ENCODE measurements around the gene TSPAN5. TPM values are rescaled to one million over a fixed set of nuclear protein-coding genes. Genes with fewer than 3 reads are reported as not detected.

The TSPAN5 gene
- polyA plus RNA-seq, 1 donor (not counting 4 experiments of a cell fraction or from before 2014, with no cell fraction given) = 45.5 TPM

- Histone ChIP-seq H4K20me1 (ENCODE audit: control insufficient read depth, extremely low read depth, insufficient read depth, low read length) (no peaks in the 10 kb centered on the region), H3K9me1 (ENCODE audit: control insufficient read depth, extremely low read depth, insufficient read depth, low read length) (no peaks in the 10 kb centered on the region), H3K27me3 (ENCODE audit: control insufficient read depth, extremely low read depth, insufficient read depth, low read length) (no peaks in the 10 kb centered on the region), H3K4me3 (ENCODE audit: control insufficient read depth in 2 of 3, extremely low read depth in 1 of 3, insufficient read depth in 2 of 3, low read depth in 1 of 3, low read length in 3 of 3) (no peak overlapping the region), H3K4me2 (ENCODE audit: control insufficient read depth, extremely low read depth, insufficient read depth, low read depth, low read length) (no peak overlapping the region), H3K9me3 (ENCODE audit: control insufficient read depth, low read depth, low read length) (no peaks in the 10 kb centered on the region), H3K9ac (ENCODE audit: control insufficient read depth, extremely low read depth, insufficient read depth, low read length) (no peak overlapping the region), H3K27ac (ENCODE audit: control insufficient read depth, insufficient read depth, low read length) (no peak overlapping the region), H3K36me3 (ENCODE audit: control insufficient read depth in 2 of 2, extremely low read depth in 1 of 2, insufficient read depth in 2 of 2, low read length in 2 of 2) (no peaks in the 10 kb centered on the region), H3K79me2 (ENCODE audit: control insufficient read depth, insufficient read depth, low read length) (peaks cover 53% of the 10 kb centered on the region), H2AFZ (ENCODE audit: control insufficient read depth, low read length) (no peak overlapping the region), H3K4me1 (ENCODE audit: control insufficient read depth, extremely low read depth, insufficient read depth, low read length) (peaks cover 9% of the 10 kb centered on the region)
- no peak for TF ChIP-seq EZH2 (IDR thresholded peaks at IDR 0.05; ENCODE audit: low read length)
- TF ChIP-seq, protein P1, sequence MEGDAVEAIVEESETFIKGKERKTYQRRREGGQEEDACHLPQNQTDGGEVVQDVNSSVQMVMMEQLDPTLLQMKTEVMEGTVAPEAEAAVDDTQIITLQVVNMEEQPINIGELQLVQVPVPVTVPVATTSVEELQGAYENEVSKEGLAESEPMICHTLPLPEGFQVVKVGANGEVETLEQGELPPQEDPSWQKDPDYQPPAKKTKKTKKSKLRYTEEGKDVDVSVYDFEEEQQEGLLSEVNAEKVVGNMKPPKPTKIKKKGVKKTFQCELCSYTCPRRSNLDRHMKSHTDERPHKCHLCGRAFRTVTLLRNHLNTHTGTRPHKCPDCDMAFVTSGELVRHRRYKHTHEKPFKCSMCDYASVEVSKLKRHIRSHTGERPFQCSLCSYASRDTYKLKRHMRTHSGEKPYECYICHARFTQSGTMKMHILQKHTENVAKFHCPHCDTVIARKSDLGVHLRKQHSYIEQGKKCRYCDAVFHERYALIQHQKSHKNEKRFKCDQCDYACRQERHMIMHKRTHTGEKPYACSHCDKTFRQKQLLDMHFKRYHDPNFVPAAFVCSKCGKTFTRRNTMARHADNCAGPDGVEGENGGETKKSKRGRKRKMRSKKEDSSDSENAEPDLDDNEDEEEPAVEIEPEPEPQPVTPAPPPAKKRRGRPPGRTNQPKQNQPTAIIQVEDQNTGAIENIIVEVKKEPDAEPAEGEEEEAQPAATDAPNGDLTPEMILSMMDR (optimal IDR thresholded peaks at IDR 0.05 in 1 of 3, IDR thresholded peaks at IDR 0.05 in 1 of 3, conservative IDR thresholded peaks at IDR 0.05 in 1 of 3; ENCODE audit: extremely low read depth in 1 of 3, insufficient read depth in 2 of 3, low read length in 3 of 3) = no peak
- no peak for DNase-seq (ENCODE audit: low read depth, low spot score)
- dilution Hi-C loops (cut with MboI; ENCODE audit: extremely low pct_ligation_motif_present, low sequenced_read_pairs) = no loop called here
- FAIRE-seq = no peak
These were observed 129.5 kb downstream of the TSPAN5 start for GRCh38 chr4:98528882-98529281.

DNA sequence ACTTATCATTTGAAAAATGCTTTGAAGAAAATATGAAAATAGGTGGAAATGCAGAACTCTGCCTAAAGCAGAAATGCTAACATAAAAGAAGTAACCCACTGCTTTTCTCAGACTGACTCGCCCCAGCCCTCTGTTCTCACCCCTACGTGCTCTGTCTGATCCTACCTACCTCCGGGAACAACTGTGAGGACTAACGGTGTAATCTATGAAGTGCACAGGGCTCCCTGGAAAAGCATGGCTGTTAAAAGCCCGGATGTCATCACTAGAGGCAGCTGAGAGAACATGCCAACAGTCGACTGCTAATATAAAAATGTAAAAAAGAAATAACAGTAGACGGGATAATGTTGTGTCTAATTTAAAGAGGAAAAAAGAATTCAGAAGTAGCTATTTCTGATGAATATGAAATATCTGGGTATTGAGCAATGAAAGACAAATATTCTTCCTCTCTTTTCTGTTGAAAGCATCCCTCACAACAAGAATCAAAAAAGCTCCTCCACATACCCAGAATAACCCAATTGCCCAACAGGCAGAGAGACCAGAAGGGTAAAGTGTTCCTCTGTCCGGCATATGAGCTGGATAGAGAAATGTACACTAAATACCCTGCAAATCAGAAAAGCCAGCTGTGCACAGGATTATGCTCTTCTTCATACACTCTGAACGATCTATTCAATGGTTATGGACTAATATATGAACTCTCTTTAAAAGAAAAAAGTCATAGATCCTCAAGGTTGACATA is 130.7 kb downstream of the TSPAN5 start:
- TF ChIP-seq, protein P1 (optimal IDR thresholded peaks at IDR 0.05 in 1 of 3, IDR thresholded peaks at IDR 0.05 in 1 of 3, conservative IDR thresholded peaks at IDR 0.05 in 1 of 3; ENCODE audit: extremely low read depth in 1 of 3, insufficient read depth in 2 of 3, low read length in 3 of 3) = no peak
- H3K9me1 ChIP-seq (ENCODE audit: control insufficient read depth, extremely low read depth, insufficient read depth, low read length) = no peaks in the 10 kb centered on the region
- no peak overlapping the region for H3K27ac ChIP-seq (ENCODE audit: control insufficient read depth, insufficient read depth, low read length)
- FAIRE-seq = peak; percentile 53
- H3K27me3 ChIP-seq (ENCODE audit: control insufficient read depth, extremely low read depth, insufficient read depth, low read length) = no peaks in the 10 kb centered on the region
- peaks cover 20% of the 10 kb centered on the region for H3K4me1 ChIP-seq (ENCODE audit: control insufficient read depth, extremely low read depth, insufficient read depth, low read length)
- peaks cover 53% of the 10 kb centered on the region for H3K79me2 ChIP-seq (ENCODE audit: control insufficient read depth, insufficient read depth, low read length)
- H3K4me3 ChIP-seq (ENCODE audit: control insufficient read depth in 2 of 3, extremely low read depth in 1 of 3, insufficient read depth in 2 of 3, low read depth in 1 of 3, low read length in 3 of 3) = no peak overlapping the region
- no peaks in the 10 kb centered on the region for H3K36me3 ChIP-seq (ENCODE audit: control insufficient read depth in 2 of 2, extremely low read depth in 1 of 2, insufficient read depth in 2 of 2, low read length in 2 of 2)
- H3K9me3 ChIP-seq (ENCODE audit: control insufficient read depth, low read depth, low read length) = no peaks in the 10 kb centered on the region
- no peak for DNase-seq (ENCODE audit: low read depth, low spot score)
- H3K4me2 ChIP-seq (ENCODE audit: control insufficient read depth, extremely low read depth, insufficient read depth, low read depth, low read length) = no peak overlapping the region
- no peak overlapping the region for H2AFZ ChIP-seq (ENCODE audit: control insufficient read depth, low read length)
- no peak overlapping the region for H3K9ac ChIP-seq (ENCODE audit: control insufficient read depth, extremely low read depth, insufficient read depth, low read length)
- dilution Hi-C loops (cut with MboI; ENCODE audit: extremely low pct_ligation_motif_present, low sequenced_read_pairs) = no loop called here
- no peaks in the 10 kb centered on the region for H4K20me1 ChIP-seq (ENCODE audit: control insufficient read depth, extremely low read depth, insufficient read depth, low read length)
